Measurements from ENCODE around the gene TNNI3. TPM values are rescaled to one million over a fixed set of nuclear protein-coding genes. Genes with fewer than 3 reads are reported as not detected.
A peak's percentile ranks its signal among the peaks of the same experiment; 100 is the strongest.

Gene TNNI3
- total RNA-seq, 1 experiment from 2014 or later, result 13.7 TPM

GRCh38 chr19:55188625-55189024 is 31.1 kb upstream of the TNNI3 start:
- TSS peak; percentile 56 for BruUV-seq (replicated peaks)
- no peaks in the 10 kb centered on the region for H3K9me2 ChIP-seq (ENCODE audit: insufficient read depth)
- H3K4me1 ChIP-seq (replicated peaks; ENCODE audit: insufficient read depth), result peaks cover 15% of the 10 kb centered on the region; the same call in 1 of the 2 replicates
- ChIA-PET POLR2A (ENCODE audit: unreplicated experiment) (interaction anchor here (0.7 kb wide), 2 partner anchors 18 to 41 kb away, joined by 5 to 6 read pairs; no protein-coding TSS in a partner anchor), CTCF (interaction anchor here (0.5 to 1.8 kb wide), 2 partner anchors 20 to 29 kb away, joined by 3 to 7 read pairs; no protein-coding TSS in a partner anchor)
- no peaks in the 10 kb centered on the region for H4K20me1 ChIP-seq (ENCODE audit: insufficient read depth)
- no peak overlapping the region for H2AFZ ChIP-seq
- H3K79me2 ChIP-seq (ENCODE audit: low read depth), result no peaks in the 10 kb centered on the region
- H3K4me3 ChIP-seq, result no peak overlapping the region
- H3K4me2 ChIP-seq, result peak overlapping the region; percentile 49; the same call in 1 of the 2 replicates
- intact Hi-C loops (cut with micrococcal nuclease; ENCODE audit: unreplicated experiment), result loop anchor here (1.0 to 2.0 kb wide), 3 partner anchors 22 to 28 kb away; partner anchors contain the start of gene DNAAF3
- no peaks in the 10 kb centered on the region for H3K9me3 ChIP-seq (ENCODE audit: insufficient read depth, low read depth)
- no peak for TF ChIP-seq CTCF (conservative IDR thresholded peaks at IDR 0.05)
- TF ChIP-seq EZH2 (IDR thresholded peaks at IDR 0.05; ENCODE audit: low read depth), result no peak
- DNase-seq, result peak in 1 of 2 experiments; percentile 64
- no peaks in the 10 kb centered on the region for H3K36me3 ChIP-seq (ENCODE audit: low read depth)
- peaks cover 30% of the 10 kb centered on the region for H3F3A ChIP-seq (ENCODE audit: insufficient read depth, low read depth)
- peak overlapping the region; percentile 75 for H3K27ac ChIP-seq
- H3K27me3 ChIP-seq (ENCODE audit: insufficient read depth, low read depth), result no peaks in the 10 kb centered on the region

DNA sequence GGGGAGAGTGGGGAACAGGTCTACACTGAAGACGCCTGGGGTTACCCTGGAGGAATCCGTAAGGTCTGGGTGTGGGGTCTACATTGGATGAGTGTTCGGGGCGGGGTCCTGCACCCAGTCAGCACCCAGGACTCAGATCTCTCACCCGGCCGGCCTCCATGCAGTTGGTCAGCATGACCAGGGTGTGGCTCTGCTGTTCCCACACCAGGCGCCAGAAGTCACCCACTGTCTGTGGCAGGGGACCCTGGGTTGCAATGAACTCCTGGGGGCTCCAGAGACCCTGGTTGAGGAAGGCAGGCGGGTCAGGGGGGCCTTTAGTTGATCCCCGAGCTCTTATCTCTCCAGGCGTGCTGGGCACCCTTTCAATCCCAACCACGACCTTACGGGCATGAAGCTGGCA is 28.5 kb upstream of the TNNI3 start:
- ChIA-PET POLR2A (ENCODE audit: unreplicated experiment) (no interaction called here), CTCF (no interaction called here)

GRCh38 chr19:55181740-55182139 is 24.2 kb upstream of the TNNI3 start:
- H3F3A ChIP-seq (ENCODE audit: insufficient read depth, low read depth), result no peaks in the 10 kb centered on the region; the same call in 1 of the 2 replicates
- TF ChIP-seq EZH2 (IDR thresholded peaks at IDR 0.05; ENCODE audit: low read depth) (no peak), CTCF (conservative IDR thresholded peaks at IDR 0.05) (no peak)
- POLR2A ChIA-PET (ENCODE audit: unreplicated experiment), result interaction anchor here (0.7 kb wide), 1 partner anchor 981 kb away, joined by 3 read pairs; the partner anchor contains the start of gene RPS9
- no peaks in the 10 kb centered on the region for H3K4me1 ChIP-seq (replicated peaks; ENCODE audit: insufficient read depth)
- H3K9me2 ChIP-seq (ENCODE audit: insufficient read depth), result no peaks in the 10 kb centered on the region
- no peak overlapping the region for H2AFZ ChIP-seq
- intact Hi-C loops (cut with micrococcal nuclease; ENCODE audit: unreplicated experiment), result no loop called here
- H3K36me3 ChIP-seq (ENCODE audit: low read depth), result no peaks in the 10 kb centered on the region
- no peak for DNase-seq
- H3K4me2 ChIP-seq, result no peak overlapping the region
- H3K79me2 ChIP-seq (ENCODE audit: low read depth), result no peaks in the 10 kb centered on the region
- H3K27ac ChIP-seq, result no peak overlapping the region
- H4K20me1 ChIP-seq (ENCODE audit: insufficient read depth), result no peaks in the 10 kb centered on the region
- H3K4me3 ChIP-seq, result no peak overlapping the region
- H3K9me3 ChIP-seq (ENCODE audit: insufficient read depth, low read depth), result no peaks in the 10 kb centered on the region
- no peaks in the 10 kb centered on the region for H3K27me3 ChIP-seq (ENCODE audit: insufficient read depth, low read depth)
- BruUV-seq (replicated peaks), result no TSS peak
- CTCF ChIA-PET, result no interaction called here

More for the DNA sequence above, 28.5 kb upstream of the TNNI3 start:
- intact Hi-C loops (cut with micrococcal nuclease; ENCODE audit: unreplicated experiment), result no loop called here
- H3K36me3 ChIP-seq (ENCODE audit: low read depth), result no peaks in the 10 kb centered on the region
- peaks cover 20% of the 10 kb centered on the region for H3F3A ChIP-seq (ENCODE audit: insufficient read depth, low read depth)
- TF ChIP-seq CTCF (conservative IDR thresholded peaks at IDR 0.05) (no peak), EZH2 (IDR thresholded peaks at IDR 0.05; ENCODE audit: low read depth) (no peak)
- H3K4me3 ChIP-seq, result no peak overlapping the region
- peaks cover 15% of the 10 kb centered on the region; the same call in 1 of the 2 replicates for H3K4me1 ChIP-seq (replicated peaks; ENCODE audit: insufficient read depth)
- H4K20me1 ChIP-seq (ENCODE audit: insufficient read depth), result no peaks in the 10 kb centered on the region
- no peaks in the 10 kb centered on the region for H3K79me2 ChIP-seq (ENCODE audit: low read depth)
- DNase-seq, result no peak
- H3K27ac ChIP-seq, result no peak overlapping the region
- BruUV-seq (replicated peaks), result no TSS peak
- no peaks in the 10 kb centered on the region for H3K27me3 ChIP-seq (ENCODE audit: insufficient read depth, low read depth)
- no peak overlapping the region for H2AFZ ChIP-seq
- H3K4me2 ChIP-seq, result no peak overlapping the region
- H3K9me3 ChIP-seq (ENCODE audit: insufficient read depth, low read depth), result no peaks in the 10 kb centered on the region
- no peaks in the 10 kb centered on the region for H3K9me2 ChIP-seq (ENCODE audit: insufficient read depth)

Data from PC-9 (cell line).